KG1 (cell line): Measurements from ENCODE around the gene KLK3.
"Not testable (repeated sequence)": the region's sequence is repeated elsewhere in the genome, so short reads cannot be mapped to it uniquely, and the experiment has no call there.

Experiments
- DNase-seq: peaks from one replicate; lab custom pipeline; 2025; lab: John Stamatoyannopoulos, UW

KLK3 gene

GRCh38 chr19:50861496-50862286 is 7.0 kb downstream of the KLK3 start:
- no peak for DNase-seq

- DNase-seq: no peak
These were observed 14.8 kb downstream of the KLK3 start for GRCh38 chr19:50869479-50869878.

- no peak for DNase-seq
These were observed 15.8 kb downstream of the KLK3 start for GRCh38 chr19:50870417-50871089.

GRCh38 chr19:50873056-50873455 is 18.3 kb downstream of the KLK3 start, which contains the start of gene KLK2:
KLK2 (plus strand) TSS chr19:50873439; CDS start chr19:50873474, 35 bp downstream.
- DNase-seq: no peak

- DNase-seq: no peak
These were observed 19.5 kb downstream of the KLK3 start for GRCh38 chr19:50874211-50874610.

- no peak for DNase-seq
These were observed 21.2 kb downstream of the KLK3 start for GRCh38 chr19:50875795-50876422.

- DNase-seq: no peak
These were observed 21.7 kb downstream of the KLK3 start for GRCh38 chr19:50876456-50876855.

- DNase-seq: no peak
These were observed 22.6 kb downstream of the KLK3 start for GRCh38 chr19:50877338-50877737.

- no peak for DNase-seq
These were observed 24.1 kb downstream of the KLK3 start for GRCh38 chr19:50878851-50879250.

GRCh38 chr19:50880241-50880640 is 25.5 kb downstream of the KLK3 start:
- DNase-seq: no peak

- DNase-seq: no peak
These were observed 27.5 kb downstream of the KLK3 start for GRCh38 chr19:50882188-50882587.

GRCh38 chr19:50889638-50890037 is 34.9 kb downstream of the KLK3 start:
- DNase-seq: no peak

- no peak for DNase-seq
These were observed 35.9 kb downstream of the KLK3 start for GRCh38 chr19:50890422-50891252.

GRCh38 chr19:50891253-50891625 is 36.5 kb downstream of the KLK3 start:
- DNase-seq: no peak

- DNase-seq: no peak
These were observed 38.5 kb downstream of the KLK3 start for GRCh38 chr19:50893047-50893736.

- no peak for DNase-seq
These were observed 40.0 kb downstream of the KLK3 start for GRCh38 chr19:50894478-50895356.

- not testable (repeated sequence) for DNase-seq
These were observed 41.4 kb downstream of the KLK3 start for GRCh38 chr19:50896089-50896590.

GRCh38 chr19:50896591-50897190 is 42.0 kb downstream of the KLK3 start:
- DNase-seq: no peak

- DNase-seq: no peak
These were observed 42.5 kb downstream of the KLK3 start for GRCh38 chr19:50897191-50897607.

GRCh38 chr19:50897612-50898011 is 42.9 kb downstream of the KLK3 start:
- no peak for DNase-seq
